OCI-LY7 (cell line): ENCODE data around the gene BBS9.

Source experiments
- CTCF ChIP-seq: fragments of 200-600 bp; sonication (generic); conservative IDR thresholded peaks from 2 replicates; pipeline ENCODE4 v1.5.1; 2014; ENCODE audit warnings: mild to moderate bottlenecking, antibody characterized with exemption, low read length, moderate library complexity, mixed read lengths
- EZH2phosphoT487 ChIP-seq: fragments of 200-600 bp; sonication (generic); IDR thresholded peaks from 2 replicates; pipeline ENCODE4 v1.6.1; 2018; ENCODE audit warnings: low read depth, borderline replicate concordance, mild to moderate bottlenecking, mixed run types, antibody characterized with exemption, low read length, moderate library complexity, mixed read lengths

GRCh38 chr7:33093266-33093665 lies 36.1 kb upstream of the BBS9 start:
- no peak for TF ChIP-seq CTCF
- no peak for TF ChIP-seq EZH2phosphoT487
